Esophagus (tissue), 2 donors: ENCODE data around the gene NFKBIE. TPM values are rescaled to one million over a fixed set of nuclear protein-coding genes. Genes with fewer than 3 reads are reported as not detected.

Experiments
- H3K27ac ChIP-seq, 2 donors: one replicate each; pipeline ENCODE4 v1.5.1; 2013; ENCODE audit warnings: low read depth in 2 of 2, mild to moderate bottlenecking in 2 of 2, inconsistent platforms in 1 of 2, low read length in 1 of 2, moderate library complexity in 1 of 2
- H3K27me3 ChIP-seq, 2 donors: one replicate each; pipeline ENCODE4 v1.6.1; 2013; ENCODE audit warnings: low read length in 2 of 2, control low read depth in 1 of 2, mild to moderate bottlenecking in 1 of 2; ENCODE audit not compliant: insufficient read depth in 2 of 2, control insufficient read depth in 1 of 2
- H3K36me3 ChIP-seq, 2 donors: one replicate each; pipeline ENCODE4 v1.6.1; 2013; ENCODE audit warnings: low read length in 1 of 2; ENCODE audit not compliant: control insufficient read depth in 2 of 2, insufficient read depth in 2 of 2
- H3K4me1 ChIP-seq, 2 donors: one replicate each; pipeline ENCODE4 v1.6.1; 2013; ENCODE audit warnings: low read length in 1 of 2; ENCODE audit not compliant: control insufficient read depth in 2 of 2, insufficient read depth in 2 of 2
- H3K4me3 ChIP-seq, 2 donors: one replicate each; pipeline ENCODE4 v1.5.1; 2013; ENCODE audit warnings: low read length in 2 of 2, mild to moderate bottlenecking in 2 of 2, low read depth in 1 of 2, moderate library complexity in 1 of 2
- H3K9me3 ChIP-seq, 2 donors: one replicate each; pipeline ENCODE4 v1.6.1; 2013; ENCODE audit warnings: mild to moderate bottlenecking in 2 of 2, low read depth in 1 of 2, low read length in 1 of 2, moderate library complexity in 1 of 2; ENCODE audit not compliant: control insufficient read depth in 2 of 2, insufficient read depth in 1 of 2
- WGBS, 2 donors: extraction: QIAGEN DNeasy Blood & Tissue Kit; methylation state at CpG; one replicate each; pipeline ENCODE4 v1.1.7; 2013; 5-methylcytosine and 5-hydroxymethylcytosine counted together
- polyA plus RNA-seq, 2 donors: library from polyadenylated mRNA; stranded (reverse); fragments of 200-250 nt; gene quantifications; one replicate each; pipeline ENCODE4 v1.2.3, GENCODE V29; 2013
- donor health status: healthy with polysubstance abuse.
- donor health status: Bipolar disorder and iron deficiency.

Gene NFKBIE
- polyA plus RNA-seq, 2 donors: 3.8 to 8.1 TPM

DNA sequence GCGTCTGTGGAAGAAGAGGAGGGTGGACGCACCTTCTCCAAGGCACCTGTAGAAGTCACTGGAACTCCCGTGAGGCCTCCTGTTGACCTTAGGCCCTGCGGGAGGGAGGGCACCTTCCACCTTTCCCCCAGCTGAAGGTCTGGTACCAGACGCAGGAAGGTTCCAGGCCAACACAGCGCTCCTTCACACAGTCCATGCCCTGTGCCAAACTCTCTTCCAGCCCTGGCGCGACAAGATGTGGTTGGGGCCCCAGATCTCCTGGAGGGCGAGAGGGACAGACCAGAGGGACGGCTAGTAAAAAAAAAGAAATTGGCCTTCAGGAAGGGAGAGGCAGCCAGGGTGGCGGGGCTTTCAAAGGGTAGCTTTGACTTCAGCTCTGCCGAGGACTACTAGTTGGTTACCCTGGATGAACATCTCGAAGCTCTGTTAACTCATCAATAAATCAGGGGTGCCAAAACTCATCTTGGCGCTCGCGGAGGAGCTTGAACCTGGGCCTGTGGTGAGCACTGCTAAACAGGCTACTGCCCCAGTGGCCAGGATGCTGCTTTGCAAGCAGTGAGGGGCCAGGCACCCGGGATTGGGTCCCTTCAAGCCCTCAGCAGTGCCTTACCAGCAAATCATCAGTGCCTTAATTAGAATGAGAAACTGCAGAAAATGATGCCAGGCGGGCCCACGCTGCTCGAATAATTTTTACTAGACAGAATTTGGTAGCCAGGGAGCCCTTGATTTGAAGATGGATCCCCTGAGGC lies 32.9 kb upstream of the NFKBIE start:
- 37 to 39% methylated on average over 20 of the region's 20 CpGs for WGBS, 2 donors

DNA sequence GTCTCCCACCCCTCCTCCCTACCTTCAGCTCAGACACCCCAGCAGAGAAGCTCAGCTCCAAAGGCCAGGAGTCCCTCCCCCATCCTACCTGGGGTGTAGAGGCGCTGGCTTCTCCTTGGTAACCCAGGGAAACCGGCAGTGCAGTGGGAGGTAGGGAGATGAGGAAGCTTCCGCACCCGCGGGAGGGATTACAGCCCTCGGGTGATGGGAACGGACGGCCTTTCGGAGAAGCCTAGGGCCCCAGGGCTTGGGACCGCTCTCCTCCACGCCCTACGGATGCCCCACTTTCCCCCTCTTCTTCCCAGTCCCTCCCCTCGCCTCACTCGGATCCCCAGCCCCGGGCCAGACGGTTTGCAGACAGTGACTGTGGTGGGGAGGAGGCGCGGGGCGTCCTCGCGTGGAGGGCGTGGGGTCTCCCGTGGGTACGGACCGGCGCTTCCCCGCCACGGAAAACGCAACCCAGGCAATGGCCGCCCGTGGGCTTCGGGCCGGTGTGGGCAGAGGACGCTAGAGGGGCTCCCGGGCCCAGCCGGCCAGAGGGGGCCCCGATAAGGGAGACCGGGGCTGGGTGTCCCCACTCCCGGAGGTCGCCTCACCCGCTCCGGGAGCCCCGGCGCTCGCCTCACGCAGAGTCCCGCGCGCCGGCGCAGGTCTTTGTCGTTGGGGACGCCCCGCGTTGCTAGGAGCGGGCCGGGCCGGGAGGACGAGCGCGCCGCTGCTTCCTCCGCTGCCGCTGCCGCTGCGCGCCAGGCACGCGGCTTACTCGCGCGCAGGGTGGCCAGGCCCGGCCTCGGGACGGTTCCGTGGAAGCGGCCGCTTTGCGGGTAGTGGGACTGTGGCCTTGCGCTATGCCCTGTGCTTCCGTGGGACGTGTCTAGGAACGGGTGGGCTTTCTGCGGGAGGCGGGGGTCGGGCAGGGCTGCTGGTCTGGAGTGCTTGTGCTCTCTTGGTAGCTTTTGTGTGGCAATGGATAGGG lies 32.0 kb upstream of the NFKBIE start:
- Histone ChIP-seq H3K9me3 (no peaks in the 10 kb centered on the region), H3K27me3 (peaks cover 0 to 11% of the 10 kb centered on the region in 2 donors), H3K36me3 (peaks cover 14 to 21% of the 10 kb centered on the region in 2 donors), H3K4me1 (peaks cover 11 to 13% of the 10 kb centered on the region in 2 donors), H3K4me3 (peak overlapping the region; percentile 23 to 43), H3K27ac (no peak overlapping the region)
- WGBS, 2 donors: 0 to 1% methylated on average over 80 to 86 of the region's 86 CpGs

More for the DNA sequence above, 32.9 kb upstream of the NFKBIE start:
- peaks cover 0 to 11% of the 10 kb centered on the region in 2 donors for H3K27me3 ChIP-seq
- H3K4me3 ChIP-seq: peak overlapping the region in 1 of 2 donors; percentile 43
- peaks cover 15 to 30% of the 10 kb centered on the region in 2 donors for H3K36me3 ChIP-seq
- H3K4me1 ChIP-seq: peaks cover 11 to 13% of the 10 kb centered on the region in 2 donors
- H3K9me3 ChIP-seq: no peaks in the 10 kb centered on the region
- no peak overlapping the region for H3K27ac ChIP-seq

DNA sequence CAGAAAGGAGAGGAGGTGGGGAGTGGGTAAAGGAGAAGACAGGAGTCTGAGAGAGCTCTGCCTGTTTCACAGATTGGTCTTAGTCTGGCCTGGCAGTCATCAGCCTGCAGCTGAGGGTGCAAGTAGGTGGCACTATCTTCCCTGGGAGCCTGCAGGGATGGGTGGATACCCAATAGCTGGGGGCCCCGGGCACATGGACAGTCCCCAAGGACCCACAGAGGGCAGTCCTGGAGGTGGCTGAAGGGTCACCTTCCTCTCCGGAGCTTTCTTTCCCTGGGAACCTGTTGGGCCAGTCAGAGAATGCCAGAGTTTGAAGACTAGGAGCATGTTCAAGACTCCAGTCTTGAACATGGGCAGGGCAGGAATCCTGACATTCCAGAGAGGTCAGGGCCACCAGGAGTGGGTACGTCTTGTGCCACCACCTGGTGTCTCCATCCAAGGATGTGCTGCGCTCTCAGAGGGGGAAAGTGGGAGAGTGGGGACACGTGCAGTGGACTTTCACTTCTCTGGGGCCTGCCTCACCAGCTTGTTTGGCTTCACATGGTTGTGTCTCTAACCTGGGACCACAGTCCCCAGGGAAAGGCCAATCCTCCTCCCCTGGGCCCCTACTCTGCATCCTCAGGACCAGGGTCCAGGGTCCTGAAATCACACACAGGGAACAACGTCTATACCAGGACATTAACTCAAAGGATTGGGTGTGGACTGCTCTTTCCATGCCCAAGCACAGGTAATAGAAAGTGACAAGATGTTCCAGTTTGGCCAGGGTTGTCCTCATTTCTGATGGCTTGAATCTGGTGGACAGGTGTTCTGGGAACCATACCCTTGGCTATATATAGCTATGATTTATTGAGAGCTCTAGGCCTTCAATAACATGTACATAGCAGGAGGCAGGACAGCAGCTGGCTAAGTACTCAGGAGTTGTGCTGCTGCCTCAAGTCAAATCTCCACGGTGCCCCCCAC lies 29.8 kb upstream of the NFKBIE start:
- Histone ChIP-seq H3K4me1 (peaks cover 13 to 14% of the 10 kb centered on the region in 2 donors), H3K36me3 (peaks cover 0 to under 1% of the 10 kb centered on the region in 2 donors), H3K4me3 (no peak overlapping the region), H3K27me3 (peaks cover 0 to 12% of the 10 kb centered on the region in 2 donors), H3K27ac (no peak overlapping the region), H3K9me3 (no peaks in the 10 kb centered on the region)
- WGBS, 2 donors: 55 to 62% methylated on average over 7 of the region's 7 CpGs

GRCh38 chr6:44292661-44293365 lies 27.5 kb upstream of the NFKBIE start:
- Histone ChIP-seq H3K27me3 (peaks cover 0 to 12% of the 10 kb centered on the region in 2 donors), H3K27ac (no peak overlapping the region), H3K4me1 (peaks cover 10 to 13% of the 10 kb centered on the region in 2 donors), H3K36me3 (no peaks in the 10 kb centered on the region), H3K4me3 (no peak overlapping the region), H3K9me3 (no peaks in the 10 kb centered on the region)
- WGBS, 2 donors: 81 to 84% methylated on average over 4 of the region's 4 CpGs

DNA sequence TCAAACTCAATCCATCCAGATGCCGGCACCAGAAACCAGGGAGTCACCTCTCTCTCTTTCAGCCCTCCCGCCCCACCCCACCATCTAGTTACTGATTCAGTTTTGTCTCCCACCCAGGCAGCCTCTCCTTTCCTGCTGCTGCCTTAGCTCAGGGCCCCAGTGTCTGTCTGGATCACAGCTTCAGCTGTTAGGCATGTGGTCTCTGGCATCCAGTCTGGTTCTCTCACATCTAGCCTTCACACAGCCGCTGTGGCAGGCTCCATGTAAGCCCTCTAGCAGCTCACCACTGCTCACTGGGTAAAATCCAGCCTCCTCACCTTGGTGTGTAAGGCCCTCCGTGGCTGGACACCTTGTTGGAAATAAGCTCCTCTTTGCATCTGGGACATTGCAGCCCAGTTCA lies 26.5 kb upstream of the NFKBIE start:
- H3K4me3 ChIP-seq: no peak overlapping the region
- H3K27me3 ChIP-seq: peaks cover 0 to 6% of the 10 kb centered on the region in 2 donors
- H3K27ac ChIP-seq: no peak overlapping the region
- no peaks in the 10 kb centered on the region for H3K36me3 ChIP-seq
- no peaks in the 10 kb centered on the region for H3K9me3 ChIP-seq
- H3K4me1 ChIP-seq: peaks cover 3 to 4% of the 10 kb centered on the region in 2 donors
- WGBS, 2 donors: 72 to 73% methylated on average over 4 of the region's 4 CpGs

GRCh38 chr6:44289726-44290260 lies 24.4 kb upstream of the NFKBIE start:
- Histone ChIP-seq H3K36me3 (no peaks in the 10 kb centered on the region), H3K27me3 (peaks cover 0 to 2% of the 10 kb centered on the region in 2 donors), H3K27ac (no peak overlapping the region), H3K4me3 (no peak overlapping the region), H3K9me3 (no peaks in the 10 kb centered on the region), H3K4me1 (peaks cover 0 to 3% of the 10 kb centered on the region in 2 donors)
- 41 to 51% methylated on average over 7 of the region's 7 CpGs for WGBS, 2 donors

- Histone ChIP-seq H3K4me1 (peaks cover 0 to 3% of the 10 kb centered on the region in 2 donors), H3K4me3 (no peak overlapping the region), H3K27ac (no peak overlapping the region), H3K27me3 (peaks cover 0 to 2% of the 10 kb centered on the region in 2 donors), H3K9me3 (no peaks in the 10 kb centered on the region), H3K36me3 (no peaks in the 10 kb centered on the region)
- WGBS, 2 donors: 50 to 63% methylated on average over 2 of the region's 2 CpGs
Measured at GRCh38 chr6:44286747-44287146, 21.4 kb upstream of the NFKBIE start.

DNA sequence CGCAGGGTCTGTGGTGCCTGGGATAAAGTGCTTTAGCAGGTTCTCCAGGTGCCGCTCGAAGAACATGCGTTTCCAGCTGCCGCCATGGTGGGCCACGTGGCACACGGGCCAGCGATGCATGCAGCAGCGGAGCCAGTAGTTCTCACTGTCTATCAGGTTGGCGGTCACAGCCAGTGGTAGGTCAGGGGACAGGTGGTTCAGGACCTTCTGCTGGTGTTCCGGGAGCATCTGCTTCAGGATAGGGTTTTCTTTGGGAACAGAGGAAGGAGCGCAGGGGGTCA lies 20.9 kb upstream of the NFKBIE start:
- 88 to 91% methylated on average over 12 of the region's 12 CpGs for WGBS, 2 donors
- no peaks in the 10 kb centered on the region for H3K36me3 ChIP-seq
- no peaks in the 10 kb centered on the region for H3K27me3 ChIP-seq
- no peak overlapping the region for H3K4me3 ChIP-seq
- H3K27ac ChIP-seq: no peak overlapping the region
- H3K9me3 ChIP-seq: no peaks in the 10 kb centered on the region
- peaks cover 0 to 3% of the 10 kb centered on the region in 2 donors for H3K4me1 ChIP-seq
